K562 (cell line): ENCODE data around the gene ERCC2. TPM values are rescaled to one million over a fixed set of nuclear protein-coding genes. Genes with fewer than 3 reads are reported as not detected.
A peak's percentile ranks its signal among the peaks of the same experiment; 100 is the strongest.

Experiments
- CBFA2T3 ChIP-seq: fragments of 450-650 bp; IDR thresholded peaks from 2 replicates; pipeline ENCODE4 v1.6.1; 2017
- ETV6 ChIP-seq, 3 experiments: fragments of 150-350 bp in 1 of 3; sonication (generic) in 1 of 3; formaldehyde crosslinking in 1 of 3; IDR thresholded peaks; 2 replicates each; pipeline versions ENCODE4 v1.6.1 to v1.8.0; 2014 to 2022; ENCODE audit warnings: borderline replicate concordance in 2 of 3, low read depth in 2 of 3, antibody characterized with exemption in 1 of 3, low read length in 1 of 3, mild to moderate bottlenecking in 1 of 3, missing genetic modification reagents in 1 of 3
- FOXA1 ChIP-seq: fragments of 450-650 bp; IDR thresholded peaks from 2 replicates; pipeline ENCODE4 v1.6.1; 2016; ENCODE audit warnings: mild to moderate bottlenecking, borderline replicate concordance
- HEY1 ChIP-seq: fragments of 250-450 bp; sonication (Bioruptor Pico); IDR thresholded peaks from 2 replicates; pipeline ENCODE4 v1.5.0; 2020; ENCODE audit warnings: mild to moderate bottlenecking, moderate library complexity, borderline replicate concordance
- HSF4 ChIP-seq: fragments of 250-450 bp; sonication (Bioruptor Pico); IDR thresholded peaks from 2 replicates; pipeline ENCODE4 v2.1.2; 2022; ENCODE audit warnings: mild to moderate bottlenecking, moderate library complexity, borderline replicate concordance
- KLF6 ChIP-seq: fragments of 250-450 bp; sonication (Bioruptor Pico); IDR thresholded peaks from 2 replicates; pipeline ENCODE4 v1.4.0; 2020; ENCODE audit warnings: mild to moderate bottlenecking, moderate library complexity, borderline replicate concordance
- MAFF ChIP-seq: IDR thresholded peaks from 2 replicates; pipeline ENCODE4 v1.6.1; 2012; ENCODE audit warnings: low read length, improper control_type of control experiment
- RREB1 ChIP-seq: fragments of 250-450 bp; sonication (Bioruptor Pico); IDR thresholded peaks from 2 replicates; pipeline ENCODE4 v1.4.0; 2020
- STAG1 ChIP-seq: sonication (generic); formaldehyde crosslinking; IDR thresholded peaks from 2 replicates; pipeline ENCODE4 v1.5.0; 2020; ENCODE audit warnings: missing genetic modification reagents, borderline replicate concordance
- STAT5A ChIP-seq: IDR thresholded peaks from 2 replicates; pipeline ENCODE4 v1.6.1; 2012; ENCODE audit warnings: low read length, inconsistent platforms, borderline replicate concordance
- ZNF175 ChIP-seq: fragments of 200-800 bp; sonication (Bioruptor generic); IDR thresholded peaks from 2 replicates; pipeline ENCODE4 v1.6.1; 2016; ENCODE audit warnings: low read depth, mild to moderate bottlenecking, missing genetic modification characterization, missing compliant biosample characterization
- ZNF253 ChIP-seq: fragments of 250-450 bp; sonication (Bioruptor Pico); conservative IDR thresholded peaks from 2 replicates; pipeline ENCODE4 v1.6.1; 2021; ENCODE audit warnings: mild to moderate bottlenecking
- ZNF277 ChIP-seq: fragments of 250-450 bp; sonication (Bioruptor Pico); IDR thresholded peaks from 2 replicates; pipeline ENCODE4 v1.8.0; 2022; ENCODE audit warnings: inconsistent platforms, mild to moderate bottlenecking, moderate library complexity, borderline replicate concordance
- polyA plus RNA-seq, 8 experiments: library from polyadenylated mRNA; depleted of rRNA in 4 of 8; stranded (reverse) in 5 of 8; unstranded in 3 of 8; fragments of >200 nt; fragmentation: Nextera tagmentation in 2 of 8; fragmentation: Illumina TruSeq in 1 of 8; extraction: Ambion mirVana in 2 of 8; extraction: Trizol in 1 of 8; gene quantifications; 2 replicates each; pipeline versions ENCODE4 v1.2.1 to v1.2.3, GENCODE V29; 2011 to 2014; ENCODE audit warnings: inconsistent platforms in 1 of 8, missing spikeins in 1 of 8
- total RNA-seq, 7 experiments: library from RNA; depleted of rRNA in 6 of 7; stranded (reverse); fragments of >200 nt in 6 of 7; fragmentation: Illumina TruSeq in 2 of 7; extraction: Trizol in 2 of 7; gene quantifications; 2 replicates each; pipeline versions ENCODE4 v1.2.1 to v1.2.3, GENCODE V29; 2011 to 2021; ENCODE audit warnings: low replicate concordance in 1 of 7
- TF ChIP-seq, protein P1 (sequence below): fragments of 250-450 bp; sonication (Bioruptor Pico); IDR thresholded peaks from 2 replicates; pipeline ENCODE4 v1.4.0; 2020; ENCODE audit warnings: mild to moderate bottlenecking, moderate library complexity

Gene ERCC2
- total and polyA plus RNA-seq, 9 of the 15 experiments (the other 6 are each of a cell fraction or from before 2014, with no cell fraction given): 2.2 to 55.9 (median 23.4) TPM

- TF ChIP-seq RREB1 (no peak), STAG1 (CRISPR knock-in tag) (no peak), ZNF175 (CRISPR knock-in tag) (peak; percentile 78; the same call in 1 of the 2 replicates), STAT5A (no peak), KLF6 (CRISPR knock-in tag) (no peak), HEY1 (CRISPR knock-in tag) (peak; percentile 1; the same call in 1 of the 2 replicates), ZNF253 (CRISPR knock-in tag) (no peak), FOXA1 (no peak), ETV6 (IDR thresholded peaks at IDR 0.05; ENCODE audit: borderline replicate concordance in 1 of 2, low read depth in 2 of 2, low read length in 1 of 2) (no peak), ETV6 (CRISPR knock-in tag; IDR thresholded peaks at IDR 0.05; ENCODE audit: borderline replicate concordance) (no peak), HSF4 (no peak), CBFA2T3 (no peak), ZNF277 (no peak), MAFF (no peak)
- TF ChIP-seq, protein P1, sequence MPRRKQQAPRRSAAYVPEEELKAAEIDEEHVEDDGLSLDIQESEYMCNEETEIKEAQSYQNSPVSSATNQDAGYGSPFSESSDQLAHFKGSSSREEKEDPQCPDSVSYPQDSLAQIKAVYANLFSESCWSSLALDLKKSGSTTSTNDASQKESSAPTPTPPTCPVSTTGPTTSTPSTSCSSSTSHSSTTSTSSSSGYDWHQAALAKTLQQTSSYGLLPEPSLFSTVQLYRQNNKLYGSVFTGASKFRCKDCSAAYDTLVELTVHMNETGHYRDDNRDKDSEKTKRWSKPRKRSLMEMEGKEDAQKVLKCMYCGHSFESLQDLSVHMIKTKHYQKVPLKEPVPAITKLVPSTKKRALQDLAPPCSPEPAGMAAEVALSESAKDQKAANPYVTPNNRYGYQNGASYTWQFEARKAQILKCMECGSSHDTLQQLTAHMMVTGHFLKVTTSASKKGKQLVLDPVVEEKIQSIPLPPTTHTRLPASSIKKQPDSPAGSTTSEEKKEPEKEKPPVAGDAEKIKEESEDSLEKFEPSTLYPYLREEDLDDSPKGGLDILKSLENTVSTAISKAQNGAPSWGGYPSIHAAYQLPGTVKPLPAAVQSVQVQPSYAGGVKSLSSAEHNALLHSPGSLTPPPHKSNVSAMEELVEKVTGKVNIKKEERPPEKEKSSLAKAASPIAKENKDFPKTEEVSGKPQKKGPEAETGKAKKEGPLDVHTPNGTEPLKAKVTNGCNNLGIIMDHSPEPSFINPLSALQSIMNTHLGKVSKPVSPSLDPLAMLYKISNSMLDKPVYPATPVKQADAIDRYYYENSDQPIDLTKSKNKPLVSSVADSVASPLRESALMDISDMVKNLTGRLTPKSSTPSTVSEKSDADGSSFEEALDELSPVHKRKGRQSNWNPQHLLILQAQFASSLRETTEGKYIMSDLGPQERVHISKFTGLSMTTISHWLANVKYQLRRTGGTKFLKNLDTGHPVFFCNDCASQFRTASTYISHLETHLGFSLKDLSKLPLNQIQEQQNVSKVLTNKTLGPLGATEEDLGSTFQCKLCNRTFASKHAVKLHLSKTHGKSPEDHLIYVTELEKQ: no peak
Observed at GRCh38 chr19:45405435-45406225, 35.3 kb upstream of the ERCC2 start (continued).
